GM12865 (cell line): ENCODE data around the gene ABCA7.

Source experiments
- DNase-seq: peaks from one replicate; pipeline ENCODE4 v3.0.0; 2010; ENCODE audit warnings: low read depth
- H3K4me3 ChIP-seq: 2 replicates; pipeline ENCODE4 v1.5.1; 2011; ENCODE audit warnings: mild to moderate bottlenecking, low read depth, low read length, control low read depth
- CTCF ChIP-seq: IDR thresholded peaks from 2 replicates; pipeline ENCODE4 v1.5.1; 2011; ENCODE audit warnings: low read length, control low read depth, low read depth, inconsistent platforms; ENCODE audit not compliant: insufficient read depth; ENCODE audit errors: missing control alignments

The ABCA7 gene

DNA sequence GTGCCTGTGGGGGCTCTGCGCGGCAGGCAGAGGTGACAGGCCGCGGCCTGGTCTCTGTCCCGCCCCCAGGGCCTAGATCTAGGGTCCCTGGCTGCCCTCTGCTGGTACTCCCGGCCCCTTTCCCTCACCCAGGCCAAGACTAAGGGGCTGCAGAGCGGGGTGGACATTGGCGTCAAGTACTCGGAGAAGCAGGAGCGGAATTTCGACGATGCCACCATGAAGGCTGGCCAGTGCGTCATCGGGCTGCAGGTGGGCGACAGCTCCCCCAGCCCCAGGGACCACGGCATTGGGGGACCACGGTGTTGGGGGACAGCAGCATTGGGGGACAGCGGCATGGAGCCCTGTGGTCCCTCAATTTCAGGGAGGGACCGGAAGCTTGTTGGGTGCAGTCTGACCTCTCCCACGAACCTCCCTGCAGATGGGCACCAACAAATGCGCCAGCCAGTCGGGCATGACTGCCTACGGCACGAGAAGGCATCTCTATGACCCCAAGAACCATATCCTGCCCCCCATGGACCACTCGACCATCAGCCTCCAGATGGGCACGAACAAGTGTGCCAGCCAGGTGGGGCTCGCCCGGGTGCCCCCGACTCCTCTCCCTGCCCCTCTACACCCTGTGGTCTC lies 3.8 kb upstream of the ABCA7 start:
- no peak overlapping the region for H3K4me3 ChIP-seq
- TF ChIP-seq CTCF = peak; percentile 5
- DNase-seq = no peak

GRCh38 chr19:1037621-1038064 lies 2.3 kb upstream of the ABCA7 start:
- no peak overlapping the region for H3K4me3 ChIP-seq
- DNase-seq = peak; percentile 61
- no peak for TF ChIP-seq CTCF

DNA sequence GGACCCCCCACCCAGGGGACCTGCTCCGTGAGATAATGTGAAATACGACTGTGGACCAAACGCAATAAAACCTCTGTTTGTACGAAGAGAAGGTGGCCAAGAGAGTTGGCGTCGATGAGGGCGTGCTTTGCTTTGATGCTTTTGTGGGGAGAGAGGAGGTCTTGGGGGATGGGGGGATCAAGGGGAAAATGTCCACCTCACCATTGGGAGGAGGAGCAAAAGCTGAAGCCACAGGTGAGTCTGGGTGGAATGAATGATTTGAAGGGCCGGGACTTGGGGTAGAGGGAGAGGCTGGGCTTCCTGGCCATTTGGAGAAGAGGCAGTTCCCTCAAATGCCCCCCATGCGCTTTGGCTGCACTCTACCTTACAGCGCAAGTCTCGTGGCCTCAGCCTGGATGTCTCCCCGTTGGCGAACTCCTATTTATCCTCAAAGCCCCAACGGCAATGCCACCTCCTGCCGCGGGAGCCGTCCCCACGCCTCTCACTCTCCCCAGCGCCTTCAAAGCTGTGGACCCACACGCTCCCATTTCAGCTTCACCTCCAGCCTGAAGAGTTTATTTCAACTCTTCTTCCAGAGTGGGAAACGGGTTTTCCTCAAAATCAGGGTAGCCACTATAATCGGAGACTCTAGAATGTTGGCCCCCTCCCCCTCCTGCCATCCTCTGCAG lies 795 bp upstream of the ABCA7 start:
- no peak for TF ChIP-seq CTCF
- peak overlapping the region; percentile 4 for H3K4me3 ChIP-seq
- peak; percentile 46 for DNase-seq

DNA sequence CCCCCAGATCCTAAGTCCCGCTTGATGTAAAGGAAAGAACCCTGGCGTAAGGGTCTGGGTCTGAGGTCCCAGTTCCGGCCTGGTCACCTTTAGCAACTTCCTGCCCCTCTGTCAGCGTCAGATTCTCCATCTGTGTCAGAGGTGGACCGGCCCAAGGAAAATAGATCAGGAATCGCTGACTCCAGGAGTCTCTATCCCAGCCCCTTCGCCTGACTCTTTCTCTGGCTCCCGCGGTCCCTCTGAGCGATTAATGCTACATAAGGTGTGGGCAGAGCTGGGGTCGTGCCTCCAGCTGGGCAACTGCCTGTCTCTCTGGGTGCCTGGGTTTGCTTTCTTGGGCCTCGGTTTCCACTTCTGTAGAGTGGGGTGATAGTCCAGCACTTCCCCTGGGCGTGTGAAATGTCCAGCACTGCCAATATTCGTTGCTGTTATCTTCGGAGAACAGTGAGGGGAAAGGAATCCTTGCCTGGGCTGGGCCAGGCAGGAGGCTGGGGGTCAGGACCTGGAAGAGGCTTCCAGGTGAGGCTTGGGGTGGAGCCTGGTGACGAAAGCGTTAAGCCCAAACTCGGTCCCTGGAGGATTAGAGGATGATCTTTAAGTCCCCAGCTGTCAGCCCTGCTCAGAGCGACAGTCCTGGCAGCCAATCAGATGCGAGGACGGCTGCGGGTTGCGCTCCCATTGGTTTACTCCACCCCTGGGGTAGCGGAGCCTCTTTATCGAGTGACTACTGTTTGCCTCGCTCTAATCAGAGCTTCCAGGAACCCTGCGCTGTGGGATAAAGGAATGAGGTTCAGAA lies 767 bp downstream of the ABCA7 start:
- DNase-seq = peak; percentile 98
- H3K4me3 ChIP-seq = peak overlapping the region; percentile 73
- TF ChIP-seq CTCF = no peak

GRCh38 chr19:1041272-1041834 lies 1.4 kb downstream of the ABCA7 start:
- DNase-seq = no peak
- no peak for TF ChIP-seq CTCF
- H3K4me3 ChIP-seq = peak overlapping the region; percentile 73

DNA sequence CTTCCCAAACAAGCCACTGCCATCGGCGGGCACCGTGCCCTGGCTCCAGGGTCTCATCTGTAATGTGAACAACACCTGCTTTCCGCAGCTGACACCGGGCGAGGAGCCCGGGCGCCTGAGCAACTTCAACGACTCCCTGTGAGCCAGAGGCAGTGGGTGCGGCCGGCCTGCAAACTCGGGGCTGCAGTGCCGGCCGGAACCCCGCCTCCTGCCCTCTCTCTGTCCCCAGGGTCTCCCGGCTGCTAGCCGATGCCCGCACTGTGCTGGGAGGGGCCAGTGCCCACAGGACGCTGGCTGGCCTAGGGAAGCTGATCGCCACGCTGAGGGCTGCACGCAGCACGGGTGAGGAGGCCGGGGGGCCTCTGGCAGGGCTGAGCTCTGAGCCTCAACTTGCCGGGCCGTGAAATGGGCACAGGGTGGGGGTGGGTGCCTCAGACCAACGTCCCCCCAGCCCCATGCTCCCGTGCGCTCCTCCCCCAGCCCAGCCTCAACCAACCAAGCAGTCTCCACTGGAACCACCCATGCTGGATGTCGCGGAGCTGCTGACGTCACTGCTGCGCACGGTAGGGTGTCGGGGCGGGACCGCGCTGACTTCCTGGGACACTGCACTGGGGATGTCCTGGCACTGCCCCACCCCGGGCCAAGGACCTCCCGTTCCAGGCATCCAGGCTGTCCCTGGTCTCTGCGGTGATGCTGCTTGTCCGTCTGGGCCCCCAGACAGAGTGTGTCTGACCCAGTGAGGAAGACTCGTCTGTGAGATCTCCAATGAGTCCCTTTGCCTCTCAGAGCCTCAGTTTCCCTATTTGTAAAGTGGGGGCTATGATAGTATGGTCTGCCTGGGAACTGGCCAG lies 2.2 kb downstream of the ABCA7 start:
- no peak for DNase-seq
- H3K4me3 ChIP-seq = no peak overlapping the region
- no peak for TF ChIP-seq CTCF
